Activated effector memory CD4-positive, alpha-beta T cell treated with Interleukin-2 at 50 U/mL for 16 hours (primary cell): ENCODE measurements around the gene MAFG.

Experiments used
- DNase-seq: peaks from one replicate; pipeline ENCODE4 v3.0.0-alpha.2; 2020

The MAFG gene

GRCh38 chr17:81927653-81928543 lies at the start of gene MAFG:
MAFG (minus strand) TSS chr17:81927735; CDS start chr17:81923185, 4,550 bp downstream.
- peak; percentile 80 for DNase-seq

GRCh38 chr17:81976332-81977210 lies 49.0 kb upstream of the MAFG start:
- no peak for DNase-seq

GRCh38 chr17:81973432-81973831 lies 45.9 kb upstream of the MAFG start:
- no peak for DNase-seq

GRCh38 chr17:81968850-81969812 lies 41.6 kb upstream of the MAFG start:
- no peak for DNase-seq

GRCh38 chr17:81968396-81968745 lies 40.8 kb upstream of the MAFG start:
- no peak for DNase-seq

- DNase-seq, result peak; percentile 82
These were observed 40.2 kb upstream of the MAFG start for GRCh38 chr17:81967533-81968395.

GRCh38 chr17:81967244-81967532 lies 39.7 kb upstream of the MAFG start:
- DNase-seq, result no peak

GRCh38 chr17:81966343-81967243 lies 39.1 kb upstream of the MAFG start:
- no peak for DNase-seq

- DNase-seq, result no peak
These were observed 36.7 kb upstream of the MAFG start for GRCh38 chr17:81964081-81964849.

GRCh38 chr17:81962499-81963441 lies 35.2 kb upstream of the MAFG start:
- no peak for DNase-seq

- no peak for DNase-seq
These were observed 34.3 kb upstream of the MAFG start for GRCh38 chr17:81961521-81962498.

- DNase-seq, result no peak
These were observed 33.6 kb upstream of the MAFG start, which contains the start of gene NOTUM for GRCh38 chr17:81961087-81961511. NOTUM (minus strand) TSS chr17:81961187; CDS start chr17:81960909, 278 bp downstream.

- DNase-seq, result no peak
These were observed 32.8 kb upstream of the MAFG start for GRCh38 chr17:81960130-81960958.

GRCh38 chr17:81959362-81960129 lies 32.0 kb upstream of the MAFG start:
- peak; percentile 74 for DNase-seq

- no peak for DNase-seq
These were observed 31.3 kb upstream of the MAFG start for GRCh38 chr17:81958633-81959342.
